ENCODE data around the gene AGT.
"Not testable (repeated sequence)": the region's sequence is repeated elsewhere in the genome, so short reads cannot be mapped to it uniquely, and the experiment has no call there.

Gene AGT

GRCh38 chr1:230684998-230685397 is 28.9 kb downstream of the AGT start:
- no peak for DNase-seq

DNA sequence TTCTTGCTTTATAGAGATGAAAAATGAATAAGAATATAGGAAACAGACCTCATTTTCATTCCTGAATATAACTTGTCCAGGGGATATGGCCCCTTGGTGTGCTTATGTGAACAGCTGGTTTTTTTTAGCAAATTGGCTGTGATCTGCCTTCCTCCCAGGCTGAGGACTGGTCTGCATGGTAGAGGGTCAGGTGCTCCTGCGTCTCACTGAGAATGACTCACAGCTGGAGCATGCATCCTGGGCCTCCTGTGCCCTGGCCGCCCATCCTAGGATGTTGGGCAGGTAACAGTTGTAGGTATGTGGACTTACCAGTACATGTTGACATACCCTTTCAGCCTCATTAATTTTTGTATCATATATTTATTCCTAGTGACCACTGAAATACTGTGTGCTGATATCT is 29.8 kb downstream of the AGT start:
- no peak for DNase-seq

GRCh38 chr1:230682882-230683610 is 30.9 kb downstream of the AGT start:
- DNase-seq = no peak

DNA sequence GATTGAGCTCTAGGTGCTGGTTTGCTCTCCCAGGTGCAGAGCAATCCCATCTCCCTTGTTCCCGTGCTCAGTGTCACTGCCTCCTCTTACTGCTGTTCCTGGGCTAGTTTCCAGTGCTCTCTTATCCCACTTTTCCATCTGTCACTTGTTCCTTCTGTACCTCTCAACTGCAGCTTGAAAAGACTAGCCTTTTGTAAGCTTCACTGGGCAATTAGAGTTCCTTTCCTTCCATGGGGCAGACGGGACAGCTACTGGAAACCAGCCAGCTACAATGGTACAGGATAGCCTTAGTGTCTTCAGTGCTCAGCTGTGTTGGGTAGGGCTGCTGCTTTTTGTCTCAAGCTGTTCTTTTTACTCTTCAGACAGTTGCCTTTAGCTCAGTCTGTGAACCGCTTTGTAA is 31.6 kb downstream of the AGT start:
- no peak for DNase-seq

- DNase-seq = peak; percentile 8
Measured at GRCh38 chr1:230681599-230681998, 32.3 kb downstream of the AGT start.

DNA sequence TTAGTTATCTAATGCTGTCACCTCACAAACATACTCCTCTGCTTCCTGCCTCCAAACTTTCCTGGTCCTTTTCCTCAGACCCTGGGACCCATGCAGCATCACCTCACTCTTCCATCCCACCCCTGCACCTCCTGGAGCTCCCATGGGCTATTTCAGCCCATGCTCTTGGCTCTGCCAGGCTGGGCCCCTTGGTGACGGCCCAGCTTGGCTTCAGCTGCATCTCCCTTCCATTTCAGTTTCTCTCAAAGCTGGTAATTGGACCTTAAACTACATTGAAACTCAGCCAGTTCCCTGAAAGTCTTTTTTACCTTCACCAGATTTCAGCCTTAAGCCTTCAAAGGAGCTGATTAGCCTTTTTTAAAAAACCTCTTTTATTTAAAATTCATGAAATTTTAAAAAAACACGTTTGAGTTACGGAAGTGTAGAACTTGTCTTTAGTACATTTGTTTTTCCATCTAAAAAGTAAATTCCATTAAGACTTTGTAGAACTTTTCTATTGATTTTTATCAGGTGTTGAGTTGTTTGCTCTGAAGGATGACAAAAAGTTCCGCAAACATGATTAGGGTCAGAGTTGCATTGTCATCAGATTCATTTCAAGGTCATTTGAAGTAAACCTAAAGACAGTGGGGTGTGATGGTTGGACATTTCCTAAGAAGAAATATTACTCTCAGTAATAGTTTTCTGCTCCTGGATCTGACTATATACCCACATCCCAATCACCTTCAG is 33.5 kb downstream of the AGT start:
- DNase-seq = no peak

DNA sequence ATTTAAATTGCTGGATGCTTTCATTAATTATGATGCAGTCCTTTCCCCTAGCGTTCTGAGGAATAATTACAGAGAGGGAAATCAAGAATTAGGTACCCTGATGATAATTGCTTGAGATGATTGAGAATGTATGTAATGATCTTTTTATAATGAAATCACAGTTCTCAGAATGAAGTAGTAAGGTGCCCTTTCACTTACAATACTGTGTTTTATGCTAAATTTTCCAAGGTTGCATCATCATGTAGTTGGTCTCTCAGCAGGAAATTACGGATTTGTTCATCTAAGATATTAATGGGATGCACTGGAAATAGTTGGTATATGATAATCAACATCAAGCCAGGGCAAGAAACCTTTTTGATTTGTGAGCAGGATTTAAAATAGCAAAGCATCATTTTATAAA is 34.1 kb downstream of the AGT start:
- DNase-seq = no peak

- no peak for DNase-seq
Measured at GRCh38 chr1:230679192-230679591, 34.7 kb downstream of the AGT start.

- no peak for DNase-seq
Measured at GRCh38 chr1:230677200-230677599, 36.7 kb downstream of the AGT start.

DNA sequence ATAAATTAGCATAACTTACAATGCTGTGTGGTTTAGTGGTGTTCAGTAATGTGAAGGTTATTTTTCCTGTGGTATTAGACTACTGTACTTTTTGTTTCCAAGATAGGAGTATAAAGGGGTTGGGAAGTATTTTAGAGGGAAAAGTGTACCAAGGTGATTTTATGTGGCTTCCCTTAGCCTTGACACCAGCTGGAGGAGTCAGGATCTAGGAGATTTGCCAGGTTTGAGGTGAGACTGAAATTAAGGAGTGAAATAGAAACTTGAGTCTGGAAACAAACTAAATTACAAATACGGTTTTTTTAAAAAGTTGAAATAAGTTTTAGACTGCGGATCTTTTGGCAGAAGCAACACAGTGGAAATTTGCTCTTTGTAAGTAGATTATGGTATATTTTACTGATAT is 39.3 kb downstream of the AGT start:
- no peak for DNase-seq

- DNase-seq = no peak
Measured at GRCh38 chr1:230669543-230669942, 44.4 kb downstream of the AGT start.

DNA sequence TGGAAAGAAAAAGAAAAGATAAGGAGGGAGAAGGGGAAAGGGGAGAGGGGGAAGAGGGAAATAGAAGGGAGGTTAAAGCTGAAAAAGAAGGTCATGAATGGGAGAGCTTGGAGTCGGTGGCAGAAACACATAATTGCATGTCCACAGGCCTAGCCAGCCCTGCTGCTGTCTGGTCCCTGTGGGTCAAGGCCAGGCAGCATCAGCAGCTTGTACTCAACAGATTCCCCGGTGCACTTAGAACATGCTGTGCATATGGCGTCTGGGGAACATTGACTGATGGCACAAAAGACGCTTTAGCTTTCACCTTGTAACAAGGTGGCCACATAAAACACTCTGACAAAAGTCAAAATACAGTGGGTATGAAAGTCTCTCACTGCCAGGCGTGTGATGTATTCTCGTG is 45.7 kb downstream of the AGT start:
- DNase-seq = no peak

DNA sequence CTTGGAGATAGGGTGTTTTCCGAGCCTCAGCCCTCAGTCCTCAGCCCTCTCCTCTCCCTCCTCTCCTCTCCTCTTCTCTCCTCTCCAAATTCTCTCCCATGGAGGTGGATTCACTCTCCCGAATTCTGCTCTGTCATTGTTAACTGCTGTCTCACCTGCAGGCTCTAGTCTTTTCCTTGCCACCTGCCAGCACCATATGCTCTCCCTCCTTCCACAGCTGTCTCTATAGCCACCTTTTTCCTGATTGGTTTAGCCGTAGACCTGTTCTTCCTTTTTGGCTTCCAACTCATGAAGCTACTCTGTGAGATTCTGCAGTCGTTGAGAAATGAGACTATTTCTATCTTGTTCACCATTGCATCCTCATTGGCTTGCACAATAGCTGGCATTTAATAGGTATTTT is 51.9 kb downstream of the AGT start:
- DNase-seq = no peak

- DNase-seq = no peak
Measured at GRCh38 chr1:230658691-230659090, 55.2 kb downstream of the AGT start.

GRCh38 chr1:230658103-230658502 is 55.8 kb downstream of the AGT start:
- not testable (repeated sequence) for DNase-seq

DNA sequence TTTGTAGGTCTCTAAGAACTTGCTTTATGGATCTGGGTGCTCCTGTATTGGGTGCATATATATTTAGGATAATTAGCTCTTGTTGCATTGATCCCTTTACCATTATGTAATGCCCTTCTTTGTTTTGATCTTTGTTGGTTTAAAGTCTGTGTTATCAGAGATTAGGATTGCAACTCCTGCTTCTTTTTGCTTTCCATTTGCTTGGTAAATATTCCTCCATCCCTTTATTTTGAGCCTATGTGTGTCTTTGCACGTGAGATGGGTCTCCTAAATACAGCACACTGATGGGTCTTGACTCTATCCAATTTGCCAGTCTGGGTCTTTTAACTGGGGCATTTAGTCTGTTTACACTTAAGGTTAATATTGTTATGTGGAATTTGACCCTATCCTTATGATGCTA is 57.2 kb downstream of the AGT start:
- not testable (repeated sequence) for DNase-seq

Data from amniotic stem cell (primary cell).